ENCODE measurements around the gene USF2.
"Not testable (repeated sequence)": the region's sequence is repeated elsewhere in the genome, so short reads cannot be mapped to it uniquely, and the experiment has no call there.

Gene USF2

GRCh38 chr19:35266520-35267352 is 2.0 kb upstream of the USF2 start:
- no peak for DNase-seq

DNA sequence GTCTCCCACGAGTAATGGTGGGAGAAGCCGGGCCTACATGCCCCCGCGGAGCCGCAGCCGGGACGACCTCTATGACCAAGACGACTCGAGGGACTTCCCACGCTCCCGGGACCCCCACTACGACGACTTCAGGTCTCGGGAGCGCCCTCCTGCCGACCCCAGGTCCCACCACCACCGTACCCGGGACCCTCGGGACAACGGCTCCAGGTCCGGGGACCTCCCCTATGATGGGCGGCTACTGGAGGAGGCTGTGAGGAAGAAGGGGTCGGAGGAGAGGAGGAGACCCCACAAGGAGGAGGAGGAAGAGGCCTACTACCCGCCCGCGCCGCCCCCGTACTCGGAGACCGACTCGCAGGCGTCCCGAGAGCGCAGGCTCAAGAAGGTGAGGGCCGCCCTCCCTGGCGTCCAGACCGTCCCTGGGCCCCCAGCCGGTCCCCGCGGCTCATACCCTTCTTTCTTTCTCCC is 1.4 kb upstream of the USF2 start:
- DNase-seq = peak; percentile 37

DNA sequence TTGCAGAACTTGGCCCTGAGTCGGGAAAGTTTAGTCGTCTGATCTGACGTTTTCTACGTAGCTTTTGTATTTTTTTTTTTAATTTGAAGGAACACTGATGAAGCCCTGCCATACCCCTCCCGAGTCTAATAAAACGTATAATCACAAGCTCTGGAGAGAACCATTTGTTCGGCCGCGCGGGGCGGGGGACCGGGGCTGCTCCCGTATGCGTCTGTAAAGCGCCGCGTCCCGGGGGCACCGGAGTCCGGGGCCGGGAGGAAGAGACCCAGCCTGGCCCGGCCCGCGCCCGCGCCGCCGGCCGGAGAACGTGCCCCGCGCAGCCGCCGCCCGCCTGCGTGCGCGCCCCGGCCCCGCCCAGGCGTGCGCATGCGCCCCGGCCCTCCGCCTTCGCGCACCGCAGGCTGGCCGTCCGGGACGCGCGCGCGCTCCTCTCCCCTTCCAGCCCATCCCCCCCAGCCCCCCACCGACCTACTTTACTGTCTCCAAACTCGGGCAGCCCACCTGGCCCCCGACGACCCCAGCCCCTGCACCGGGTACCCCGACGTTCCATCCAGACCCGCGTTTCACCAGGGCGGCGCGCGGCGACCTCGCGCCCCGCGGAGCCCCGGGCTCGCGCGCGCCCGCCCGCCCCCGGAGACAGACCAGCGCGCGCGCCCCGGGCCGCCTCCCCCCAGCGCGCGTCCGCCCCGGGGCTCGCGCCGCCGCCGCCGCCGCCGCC is 785 bp upstream of the USF2 start:
- peak; percentile 67 for DNase-seq

GRCh38 chr19:35269438-35270117 is 816 bp downstream of the USF2 start:
- peak; percentile 76 for DNase-seq

DNA sequence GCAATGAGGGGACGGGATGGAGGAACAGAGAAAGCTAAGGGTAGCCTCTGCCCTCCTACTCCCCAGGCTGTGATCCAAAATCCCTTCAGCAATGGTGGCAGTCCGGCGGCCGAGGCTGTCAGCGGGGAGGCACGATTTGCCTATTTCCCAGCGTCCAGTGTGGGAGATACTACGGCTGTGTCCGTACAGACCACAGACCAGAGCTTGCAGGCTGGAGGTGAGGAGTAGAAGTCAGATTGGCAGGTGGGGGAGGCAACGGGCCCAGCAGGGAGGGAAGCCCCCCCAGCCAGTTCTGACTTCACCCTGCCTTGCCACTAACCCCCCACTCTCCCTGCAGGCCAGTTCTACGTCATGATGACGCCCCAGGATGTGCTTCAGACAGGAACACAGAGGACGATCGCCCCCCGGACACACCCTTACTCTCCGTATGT is 1.6 kb downstream of the USF2 start:
- no peak for DNase-seq

- DNase-seq = no peak
Observed at GRCh38 chr19:35271546-35271945, 2.8 kb downstream of the USF2 start.

DNA sequence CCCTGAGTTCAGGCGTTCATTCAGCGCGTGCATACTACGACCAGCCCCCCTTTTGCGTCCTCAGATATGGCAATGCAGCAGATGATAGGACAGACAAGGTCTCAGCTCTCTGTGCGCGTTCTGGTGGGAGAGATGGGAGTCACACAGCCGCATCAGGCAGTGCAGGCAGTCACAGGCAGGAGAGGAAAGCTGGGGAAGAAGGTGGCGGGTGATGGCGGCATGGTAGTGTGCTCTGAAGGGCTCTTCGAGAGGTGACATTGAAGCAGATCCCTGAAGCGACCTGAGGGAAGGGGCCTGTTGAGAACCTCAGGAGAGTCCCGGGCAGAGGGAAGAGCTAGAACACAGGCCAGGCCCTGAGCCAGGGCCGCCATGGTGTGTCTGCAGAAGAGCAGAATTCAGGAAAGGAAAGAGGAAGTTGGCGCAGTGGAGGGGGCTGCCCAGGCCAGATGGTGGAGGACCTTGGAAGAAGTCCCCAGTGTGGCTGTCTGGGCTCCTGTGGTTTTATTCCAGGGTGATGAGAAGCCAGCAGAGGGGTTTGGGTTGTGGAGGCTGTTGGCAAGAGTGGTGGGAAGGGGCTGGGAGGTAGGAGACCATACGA is 3.5 kb downstream of the USF2 start:
- DNase-seq = no peak

DNA sequence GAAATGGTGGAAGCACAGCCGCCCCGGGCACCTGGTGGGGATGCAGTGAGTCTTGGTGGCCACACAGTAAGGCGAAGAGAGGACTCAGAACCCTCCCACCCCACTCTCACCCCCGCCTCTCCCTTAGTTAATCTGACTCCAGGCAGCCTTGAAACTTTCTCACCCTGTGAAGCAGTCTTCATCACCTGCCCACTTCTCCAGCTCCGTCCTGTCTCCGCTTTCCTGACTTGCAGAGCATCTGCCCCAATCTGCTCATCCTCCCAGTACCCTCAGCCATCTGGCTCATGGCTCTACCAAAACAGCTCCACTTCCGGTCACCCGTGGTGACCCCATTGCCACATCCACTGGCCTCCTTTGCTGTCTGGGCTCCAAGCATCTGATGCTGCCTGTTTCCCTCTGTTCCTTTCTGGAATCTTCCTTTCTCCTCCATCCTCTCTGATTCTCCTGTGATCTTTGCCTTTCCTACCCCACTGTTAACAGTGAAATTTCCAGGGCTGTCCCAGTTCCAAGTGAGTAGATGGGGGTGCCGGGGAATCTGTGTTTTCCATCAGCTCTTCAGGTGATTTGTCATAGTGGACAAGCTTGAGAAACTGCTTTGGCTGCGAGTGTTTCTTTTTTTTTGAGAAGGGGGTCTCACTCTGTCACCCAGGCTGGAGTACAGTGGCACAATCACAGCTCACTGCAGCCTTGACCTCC is 4.3 kb downstream of the USF2 start:
- no peak for DNase-seq

DNA sequence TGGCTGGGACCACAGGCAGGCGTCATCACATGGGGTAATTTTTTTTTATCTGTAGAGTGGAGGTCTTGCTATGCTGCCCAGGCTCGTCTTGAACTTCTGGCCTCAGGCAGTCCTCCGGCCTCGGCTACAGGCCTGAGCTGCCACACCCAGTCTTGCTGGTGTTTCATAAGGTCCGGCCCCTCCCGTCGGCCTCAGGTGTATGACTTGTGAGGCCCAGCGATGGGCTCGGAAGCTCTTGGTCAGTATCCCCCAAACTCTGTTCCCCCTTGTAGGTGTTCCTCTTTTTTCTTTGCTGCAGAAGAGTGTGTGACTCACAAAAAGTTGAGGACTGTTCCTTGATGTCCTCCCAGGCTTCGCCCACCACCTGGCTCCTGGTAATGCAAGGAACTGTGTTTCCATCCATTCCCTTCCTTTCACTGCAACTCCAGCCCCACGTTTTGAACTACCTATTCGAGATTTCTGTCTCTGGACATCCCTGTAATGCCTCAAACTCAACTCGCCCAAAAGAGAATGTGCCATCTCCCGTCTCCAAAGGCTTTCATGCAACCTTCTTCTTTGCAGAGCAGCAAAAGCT is 5.0 kb downstream of the USF2 start:
- no peak for DNase-seq

DNA sequence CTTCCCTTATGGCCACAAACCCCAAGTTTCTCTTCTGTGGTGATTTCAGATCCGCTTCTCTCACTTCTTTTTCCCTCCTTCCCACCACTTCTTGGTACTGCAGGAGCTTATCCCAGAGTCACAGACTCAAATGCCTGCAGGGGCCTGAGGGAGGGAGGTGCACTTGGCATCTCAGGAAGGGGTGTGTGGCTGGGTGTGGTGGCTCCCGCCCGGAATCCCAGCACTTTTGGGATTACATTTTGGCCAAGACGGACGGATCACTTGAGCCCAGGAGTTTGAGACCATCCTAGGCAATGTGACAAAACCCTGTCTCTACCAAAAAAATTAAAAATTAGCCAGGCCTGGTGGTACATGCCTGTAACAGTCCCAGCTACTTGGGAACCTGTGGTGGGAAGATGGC is 5.6 kb downstream of the USF2 start:
- no peak for DNase-seq

- DNase-seq = no peak
Observed at GRCh38 chr19:35276706-35277281, 8.0 kb downstream of the USF2 start.

DNA sequence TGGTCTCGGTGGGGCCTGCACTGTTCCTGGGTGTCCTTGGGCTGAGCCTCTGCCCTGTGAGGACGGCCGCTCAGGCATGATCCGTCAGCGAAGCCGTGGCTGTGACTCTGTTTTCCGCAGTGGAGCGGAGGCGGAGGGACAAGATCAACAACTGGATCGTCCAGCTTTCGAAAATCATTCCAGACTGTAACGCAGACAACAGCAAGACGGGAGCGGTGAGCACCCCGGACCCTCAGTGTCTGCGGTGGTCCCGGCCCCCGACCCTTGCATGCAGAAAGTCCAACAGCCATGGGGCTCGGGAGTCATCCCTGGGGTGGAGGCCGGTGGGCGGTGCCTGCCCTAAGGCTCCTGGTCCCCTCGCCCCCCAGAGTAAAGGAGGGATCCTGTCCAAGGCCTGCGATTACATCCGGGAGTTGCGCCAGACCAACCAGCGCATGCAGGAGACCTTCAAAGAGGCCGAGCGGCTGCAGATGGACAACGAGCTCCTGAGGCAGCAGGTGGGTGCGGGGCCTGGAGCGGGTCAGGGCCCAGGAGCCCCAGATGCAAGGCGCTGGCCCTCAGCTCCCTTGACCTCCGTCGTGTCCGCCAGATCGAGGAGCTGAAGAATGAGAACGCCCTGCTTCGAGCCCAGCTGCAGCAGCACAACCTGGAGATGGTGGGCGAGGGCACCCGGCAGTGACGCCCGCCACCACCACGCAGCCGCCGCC is 10.0 kb downstream of the USF2 start:
- no peak for DNase-seq

- DNase-seq = no peak
Observed at GRCh38 chr19:35279374-35279773, 10.6 kb downstream of the USF2 start.

GRCh38 chr19:35279985-35280821 is 11.4 kb downstream of the USF2 start:
- no peak for DNase-seq

DNA sequence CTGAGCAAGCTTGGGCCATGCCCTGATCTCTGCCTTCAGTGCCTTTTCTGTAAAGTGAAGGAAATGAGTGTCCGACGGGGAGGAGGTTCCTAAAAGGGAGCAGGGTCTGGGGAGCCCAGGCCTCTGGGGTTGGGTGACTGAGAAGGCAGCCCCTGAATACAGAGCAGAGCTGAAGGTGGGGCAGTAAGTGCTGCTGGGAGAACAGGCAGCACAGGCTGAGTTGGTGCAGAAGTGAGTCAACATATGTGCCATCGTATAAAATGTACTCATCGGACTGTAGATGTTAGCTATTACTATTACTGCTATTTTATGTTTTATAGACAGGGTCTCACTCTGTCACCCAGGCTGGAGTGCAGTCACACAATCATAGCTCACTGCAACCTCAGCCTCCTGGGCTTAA is 12.5 kb downstream of the USF2 start:
- no peak for DNase-seq

- DNase-seq = no peak
Observed at GRCh38 chr19:35284153-35285094, 15.7 kb downstream of the USF2 start.

GRCh38 chr19:35285095-35285449 is 16.3 kb downstream of the USF2 start:
- no peak for DNase-seq

GRCh38 chr19:35285465-35285864 is 16.7 kb downstream of the USF2 start:
- DNase-seq = not testable (repeated sequence)

- not testable (repeated sequence) for DNase-seq
Observed at GRCh38 chr19:35286101-35286500, 17.3 kb downstream of the USF2 start.

All from stimulated activated CD4-positive, alpha-beta T cell treated with anti-CD3 and anti-CD28 coated beads, Interleukin-1b, Interleukin-23, amount 100 ng/mL, for 48 hours (primary cell).